GM19023 (cell line): ENCODE results near the gene LIPT2.
"Not testable (repeated sequence)": the region's sequence is repeated elsewhere in the genome, so short reads cannot be mapped to it uniquely, and the experiment has no call there.

Source experiments
- ATAC-seq: cut with Tn5 transposase; IDR thresholded peaks from one replicate; pipeline ENCODE4 v1.9.1; 2021; ENCODE audit warnings: mild to moderate bottlenecking, moderate library complexity; ENCODE audit not compliant: unreplicated experiment

The LIPT2 gene

GRCh38 chr11:74492974-74493790 is at the start of gene LIPT2:
LIPT2 (minus strand) TSS chr11:74493724; CDS start chr11:74493703, 21 bp downstream.
- ATAC-seq: peak; percentile 95

GRCh38 chr11:74541466-74541865 is 47.9 kb upstream of the LIPT2 start:
- ATAC-seq: no peak

GRCh38 chr11:74540270-74540669 is 46.7 kb upstream of the LIPT2 start:
- ATAC-seq: no peak

GRCh38 chr11:74538680-74539079 is 45.2 kb upstream of the LIPT2 start:
- ATAC-seq: no peak

- ATAC-seq: no peak
These were observed 42.0 kb upstream of the LIPT2 start for GRCh38 chr11:74535371-74536160.

- not testable (repeated sequence) for ATAC-seq
These were observed 41.4 kb upstream of the LIPT2 start for GRCh38 chr11:74534946-74535275.

GRCh38 chr11:74534216-74534945 is 40.9 kb upstream of the LIPT2 start:
- no peak for ATAC-seq

GRCh38 chr11:74533421-74533820 is 39.9 kb upstream of the LIPT2 start:
- no peak for ATAC-seq

- ATAC-seq: no peak
These were observed 39.1 kb upstream of the LIPT2 start for GRCh38 chr11:74532501-74533246.

GRCh38 chr11:74524978-74525377 is 31.5 kb upstream of the LIPT2 start:
- no peak for ATAC-seq

GRCh38 chr11:74524501-74524900 is 31.0 kb upstream of the LIPT2 start:
- ATAC-seq: no peak

- no peak for ATAC-seq
These were observed 29.3 kb upstream of the LIPT2 start for GRCh38 chr11:74522776-74523175.

GRCh38 chr11:74521666-74522252 is 28.2 kb upstream of the LIPT2 start:
- ATAC-seq: no peak

- ATAC-seq: no peak
These were observed 27.6 kb upstream of the LIPT2 start for GRCh38 chr11:74520927-74521665.

GRCh38 chr11:74520316-74520715 is 26.8 kb upstream of the LIPT2 start:
- no peak for ATAC-seq

- no peak for ATAC-seq
These were observed 26.2 kb upstream of the LIPT2 start for GRCh38 chr11:74519710-74520109.

- ATAC-seq: not testable (repeated sequence)
These were observed 24.1 kb upstream of the LIPT2 start for GRCh38 chr11:74517592-74517991.

GRCh38 chr11:74507582-74507981 is 14.1 kb upstream of the LIPT2 start:
- ATAC-seq: no peak

GRCh38 chr11:74506823-74507222 is 13.3 kb upstream of the LIPT2 start:
- no peak for ATAC-seq

- no peak for ATAC-seq
These were observed 12.4 kb upstream of the LIPT2 start for GRCh38 chr11:74505911-74506310.
